Adrenal gland (tissue), 12 donors: ENCODE data around the gene CACNA1C. TPM values are rescaled to one million over a fixed set of nuclear protein-coding genes. Genes with fewer than 3 reads are reported as not detected.

Experiments used
- DNase-seq, 7 donors: peaks; one replicate each; pipeline ENCODE4 v3.0.0-alpha.2; 2019 to 2020
- H3K27ac ChIP-seq, 5 donors: fragments of 200-600 bp; sonication (generic) in 4 of 5; 1 replicate in 3 of 5; 2 replicates in 2 of 5; pipeline versions ENCODE4 v1.5.1 to v1.8.0; 2016 to 2020; ENCODE audit warnings: mild to moderate bottlenecking in 1 of 5
- H3K27me3 ChIP-seq: fragments of 200-600 bp; 2 replicates; pipeline ENCODE4 v1.8.0; 2021
- H3K36me3 ChIP-seq, 2 donors: fragments of 200-600 bp; replicated peaks in 1 of 2; 1 replicate in 1 of 2; 2 replicates in 1 of 2; pipeline versions ENCODE4 v1.5.1 to v1.8.0; 2018 to 2022
- H3K4me1 ChIP-seq, 2 donors: fragments of 200-600 bp; replicated peaks in 1 of 2; 1 replicate in 1 of 2; 2 replicates in 1 of 2; pipeline versions ENCODE4 v1.5.1 to v1.8.0; 2018 to 2021
- H3K4me3 ChIP-seq, 4 donors: fragments of 200-600 bp; sonication (generic) in 3 of 4; one replicate each; pipeline ENCODE4 v1.5.1; 2016 to 2018
- H3K9me3 ChIP-seq, 3 donors: fragments of 200-600 bp; sonication (generic) in 1 of 3; replicated peaks in 1 of 3; 1 replicate in 2 of 3; 2 replicates in 1 of 3; pipeline versions ENCODE4 v1.5.1 to v1.8.0; 2016 to 2021
- POLR2A ChIP-seq, 2 donors: fragments of 450-650 bp; IDR thresholded peaks; one replicate each; pipeline ENCODE4 v1.6.1; 2017; ENCODE audit warnings: antibody characterized with exemption in 2 of 2, mild to moderate bottlenecking in 2 of 2, moderate library complexity in 1 of 2
- WGBS, 4 donors: extraction: QIAGEN DNeasy Blood & Tissue Kit in 2 of 4; methylation state at CpG; one replicate each; pipeline versions ENCODE4 v1.1.5 to v1.1.7; 2013 to 2017; 5-methylcytosine and 5-hydroxymethylcytosine counted together
- intact Hi-C, 2 donors: fragments of 100-400 bp; cut with DNase I; formaldehyde crosslinking; loops; one replicate each; pipeline versions ENCODE4 v1.14.1 to v1.15.0; 2022 to 2023
- polyA plus RNA-seq, 3 donors: library from polyadenylated mRNA; stranded (reverse); fragments of 200-250 nt in 2 of 3; fragments of 350-450 nt in 1 of 3; fragmentation: Illumina TruSeq in 1 of 3; extraction: RNeasy Lipid Tissue Mini Kit (QIAGEN cat#74804) in 1 of 3; gene quantifications; one replicate each; pipeline ENCODE4 v1.2.3, GENCODE V29; 2013 to 2014
- total RNA-seq, 9 donors: library from RNA; depleted of rRNA in 4 of 9; stranded (reverse); fragments of >200 nt in 4 of 9; fragments of 120-200 nt in 1 of 9; fragmentation: NEBNext Ultra II Directional in 1 of 9; extraction: Animal tissue kit (Norgen Biotek cat#: 25700) in 1 of 9; gene quantifications; one replicate each; pipeline versions ENCODE4 v1.1.0 to v1.2.4, GENCODE V29; 2013 to 2023
- TF ChIP-seq, protein P1 (sequence below), 6 experiments: fragments of 450-650 bp in 4 of 6; fragments of 200-600 bp in 2 of 6; sonication (generic) in 1 of 6; IDR thresholded peaks; 1 replicate in 5 of 6; 2 replicates in 1 of 6; pipeline versions ENCODE4 v1.5.1 to v1.8.0; 2016 to 2021; ENCODE audit warnings: antibody characterized with exemption in 6 of 6, mild to moderate bottlenecking in 2 of 6, moderate library complexity in 1 of 6
- donor health status: healthy with polysubstance abuse.
- donor health status: Bipolar disorder and iron deficiency.
- donor health status: DM: yes; HTN: yes; CAD: no.
- donor health status: DM: no; HTN: no; CAD: no.
- donor health status: DM: no; HTN: no; CAD: no.
- donor health status: DM: yes; HTN: yes; CAD: no.

The CACNA1C gene
- total and polyA plus RNA-seq, 12 donors: 1.4 to 5.8 (median 3.5) TPM

DNA sequence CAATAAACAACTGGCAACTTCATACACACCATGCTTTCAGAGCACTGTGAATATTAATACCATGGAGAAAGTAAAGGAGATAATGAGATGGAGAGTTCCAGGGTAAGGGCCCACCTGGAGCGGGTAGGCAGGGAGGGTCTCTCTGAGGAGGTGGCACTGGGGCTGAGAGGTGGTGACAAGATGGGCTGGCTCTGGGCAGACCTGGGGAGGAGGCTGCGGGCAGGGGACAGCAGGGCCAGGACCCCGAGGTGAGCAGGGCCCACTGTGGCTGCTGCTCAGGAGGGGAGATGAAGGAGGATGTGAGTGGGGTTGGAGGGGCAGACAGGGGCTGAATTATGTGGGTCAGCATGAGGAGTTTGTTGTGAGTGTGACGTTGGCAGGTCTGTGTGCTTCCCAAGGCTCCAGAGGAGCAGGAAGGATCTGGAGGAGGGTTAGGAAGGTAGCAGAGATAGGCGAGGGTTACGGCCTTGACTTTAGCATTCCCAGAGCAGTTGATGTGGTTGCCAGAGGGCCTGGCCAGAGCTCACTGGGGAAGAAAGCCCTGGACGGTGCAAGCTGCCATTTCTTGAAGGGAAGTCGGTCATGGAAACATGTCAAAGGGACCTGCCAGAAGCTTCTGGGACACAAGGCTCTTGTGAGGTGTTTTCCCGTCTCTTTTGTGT lies 88.2 kb downstream of the CACNA1C start:
- H3K4me3 ChIP-seq: no peak overlapping the region
- 79 to 84% (median 82%) methylated on average over 7 to 9 of the region's 9 CpGs for WGBS, 4 donors
- H3K36me3 ChIP-seq: no peaks in the 10 kb centered on the region
- intact Hi-C loops: no loop called here
- no peak overlapping the region for H3K27ac ChIP-seq
- TF ChIP-seq POLR2A (IDR thresholded peaks at IDR 0.05): no peak
- TF ChIP-seq, protein P1, sequence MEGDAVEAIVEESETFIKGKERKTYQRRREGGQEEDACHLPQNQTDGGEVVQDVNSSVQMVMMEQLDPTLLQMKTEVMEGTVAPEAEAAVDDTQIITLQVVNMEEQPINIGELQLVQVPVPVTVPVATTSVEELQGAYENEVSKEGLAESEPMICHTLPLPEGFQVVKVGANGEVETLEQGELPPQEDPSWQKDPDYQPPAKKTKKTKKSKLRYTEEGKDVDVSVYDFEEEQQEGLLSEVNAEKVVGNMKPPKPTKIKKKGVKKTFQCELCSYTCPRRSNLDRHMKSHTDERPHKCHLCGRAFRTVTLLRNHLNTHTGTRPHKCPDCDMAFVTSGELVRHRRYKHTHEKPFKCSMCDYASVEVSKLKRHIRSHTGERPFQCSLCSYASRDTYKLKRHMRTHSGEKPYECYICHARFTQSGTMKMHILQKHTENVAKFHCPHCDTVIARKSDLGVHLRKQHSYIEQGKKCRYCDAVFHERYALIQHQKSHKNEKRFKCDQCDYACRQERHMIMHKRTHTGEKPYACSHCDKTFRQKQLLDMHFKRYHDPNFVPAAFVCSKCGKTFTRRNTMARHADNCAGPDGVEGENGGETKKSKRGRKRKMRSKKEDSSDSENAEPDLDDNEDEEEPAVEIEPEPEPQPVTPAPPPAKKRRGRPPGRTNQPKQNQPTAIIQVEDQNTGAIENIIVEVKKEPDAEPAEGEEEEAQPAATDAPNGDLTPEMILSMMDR (IDR thresholded peaks at IDR 0.05): no peak
- H3K27me3 ChIP-seq: no peaks in the 10 kb centered on the region
- no peaks in the 10 kb centered on the region for H3K4me1 ChIP-seq
- DNase-seq: no peak
- no peaks in the 10 kb centered on the region for H3K9me3 ChIP-seq

DNA sequence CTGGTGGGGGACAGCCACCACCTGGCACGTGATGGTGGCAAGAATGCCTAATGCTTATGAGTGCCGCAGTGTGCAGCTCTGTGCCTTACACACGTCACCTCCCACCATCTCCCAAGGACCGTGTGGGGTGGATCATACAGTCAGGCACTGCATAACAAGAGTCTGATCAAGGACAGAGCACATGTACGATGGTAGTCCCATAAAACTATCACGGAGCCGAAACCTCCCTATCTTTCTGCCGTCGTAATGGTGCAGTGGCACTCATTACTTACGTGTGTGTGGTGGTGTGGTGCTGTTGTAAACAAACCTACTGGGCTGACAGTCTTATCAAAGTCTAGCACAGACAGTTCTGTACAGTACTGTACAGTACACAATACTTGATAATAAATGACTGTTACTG lies 89.3 kb downstream of the CACNA1C start:
- no peak for DNase-seq
- H3K27me3 ChIP-seq: no peaks in the 10 kb centered on the region
- TF ChIP-seq POLR2A (IDR thresholded peaks at IDR 0.05): no peak
- TF ChIP-seq, protein P1 (IDR thresholded peaks at IDR 0.05): no peak
- 79 to 91% (median 87%) methylated on average over 10 of the region's 10 CpGs for WGBS, 4 donors
- H3K9me3 ChIP-seq: no peaks in the 10 kb centered on the region
- no peak overlapping the region for H3K27ac ChIP-seq
- H3K36me3 ChIP-seq: no peaks in the 10 kb centered on the region
- intact Hi-C loops: no loop called here
- no peaks in the 10 kb centered on the region for H3K4me1 ChIP-seq
- H3K4me3 ChIP-seq: no peak overlapping the region

DNA sequence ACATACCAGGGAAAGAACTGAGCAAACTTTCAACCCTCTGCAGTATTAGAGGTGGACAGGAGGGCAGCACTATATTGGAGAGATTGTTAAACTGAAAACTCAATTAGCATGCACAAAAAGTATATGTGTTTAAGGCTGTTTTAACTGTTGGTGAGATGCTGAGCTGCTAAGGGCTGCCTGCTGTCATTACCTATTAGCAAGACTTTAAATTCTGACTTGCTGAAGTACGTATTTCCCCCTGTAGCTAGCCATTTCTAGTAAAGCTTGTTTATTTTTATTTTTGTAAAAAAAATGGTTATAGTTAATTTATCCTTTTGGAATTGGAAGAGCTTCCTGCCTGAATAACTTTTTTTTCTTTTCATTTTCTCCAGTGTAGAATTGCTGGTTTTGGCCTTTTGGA lies 92.2 kb downstream of the CACNA1C start:
- intact Hi-C loops: no loop called here

DNA sequence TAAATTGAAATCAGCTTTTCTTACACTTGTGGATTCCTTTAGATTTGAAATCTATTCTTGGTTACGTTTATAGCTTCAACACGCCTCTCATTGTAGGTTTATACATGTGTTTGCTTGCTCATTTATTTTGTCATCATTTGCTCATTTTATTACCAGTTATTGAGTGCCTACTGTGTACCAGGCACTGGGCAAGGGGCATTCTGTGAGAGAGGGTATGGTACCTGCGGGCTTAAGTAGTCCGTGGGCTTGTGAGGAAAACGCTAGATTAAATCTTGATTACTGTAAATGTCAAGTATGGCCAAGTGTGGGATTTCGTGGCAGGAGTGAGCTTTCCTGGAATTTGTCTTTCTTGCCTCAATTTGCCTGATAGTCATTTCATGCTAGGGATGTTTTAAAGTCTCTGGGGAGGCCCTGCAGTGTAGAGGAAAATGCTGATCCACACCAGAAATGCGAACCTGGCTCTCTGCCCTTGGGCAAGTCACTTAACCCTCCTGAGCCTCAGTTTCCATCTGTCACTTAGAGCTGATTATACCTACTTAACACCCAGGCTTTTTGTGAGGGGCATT lies 92.7 kb downstream of the CACNA1C start:
- TF ChIP-seq POLR2A (IDR thresholded peaks at IDR 0.05): no peak
- TF ChIP-seq, protein P1 (IDR thresholded peaks at IDR 0.05): no peak
- Histone ChIP-seq H3K27me3 (no peaks in the 10 kb centered on the region), H3K4me1 (no peaks in the 10 kb centered on the region), H3K36me3 (no peaks in the 10 kb centered on the region), H3K27ac (no peak overlapping the region), H3K4me3 (no peak overlapping the region), H3K9me3 (no peaks in the 10 kb centered on the region)
- WGBS, 4 donors: 69 to 78% (median 76%) methylated on average over 7 of the region's 7 CpGs
- intact Hi-C loops: no loop called here
- DNase-seq: no peak

More for the DNA sequence above, 92.2 kb downstream of the CACNA1C start:
- H3K4me1 ChIP-seq: no peaks in the 10 kb centered on the region
- H3K36me3 ChIP-seq: no peaks in the 10 kb centered on the region
- no peak overlapping the region for H3K4me3 ChIP-seq
- H3K27me3 ChIP-seq: no peaks in the 10 kb centered on the region
- no peaks in the 10 kb centered on the region for H3K9me3 ChIP-seq
- WGBS, 4 donors: 63 to 84% (median 70%) methylated on average over 1 of the region's 1 CpG
- TF ChIP-seq POLR2A (IDR thresholded peaks at IDR 0.05): no peak
- TF ChIP-seq, protein P1 (IDR thresholded peaks at IDR 0.05): no peak
- DNase-seq: no peak
- no peak overlapping the region for H3K27ac ChIP-seq
